ENCODE results near the gene PPP1R1C.
"Not testable (repeated sequence)": the region's sequence is repeated elsewhere in the genome, so short reads cannot be mapped to it uniquely, and the experiment has no call there.

The PPP1R1C gene

DNA sequence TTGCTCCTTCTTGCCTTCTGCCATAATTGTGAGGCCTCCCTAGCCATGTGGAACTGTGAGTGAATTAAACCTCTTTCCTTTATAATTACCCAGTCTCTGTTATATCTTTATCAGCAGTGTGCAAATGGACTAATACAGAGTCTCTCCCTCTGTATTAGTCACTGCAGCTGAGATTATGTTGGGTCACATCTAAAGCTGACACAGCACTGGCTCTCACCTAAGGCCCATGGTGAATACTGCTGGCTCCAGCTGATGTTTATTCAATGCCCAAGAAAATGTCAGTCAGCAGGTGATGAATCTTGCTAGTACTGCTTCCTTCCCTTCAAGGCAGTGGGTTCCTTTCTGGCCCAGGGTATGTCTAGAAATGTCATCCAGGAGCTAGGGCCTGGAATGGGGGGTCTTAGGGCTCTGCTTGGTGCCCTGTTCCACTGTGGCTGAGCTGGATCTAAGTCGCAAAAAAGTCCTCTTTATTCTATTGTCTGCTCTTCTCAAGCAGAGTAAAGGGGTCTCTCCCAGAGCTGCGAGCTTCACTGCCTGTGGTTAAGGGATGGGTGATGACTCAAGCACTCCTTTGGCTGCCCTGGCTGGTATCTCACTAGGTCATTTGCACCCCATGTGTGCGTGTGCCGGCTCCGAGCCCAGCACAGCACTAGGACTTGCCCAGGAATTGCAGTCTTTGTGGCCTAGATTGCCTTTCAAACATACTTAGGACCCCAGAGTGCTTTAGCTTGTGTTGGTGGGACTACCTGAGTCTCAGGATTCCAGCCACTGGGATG, 29.9 kb downstream of the PPP1R1C start:
- no peak for DNase-seq

DNA sequence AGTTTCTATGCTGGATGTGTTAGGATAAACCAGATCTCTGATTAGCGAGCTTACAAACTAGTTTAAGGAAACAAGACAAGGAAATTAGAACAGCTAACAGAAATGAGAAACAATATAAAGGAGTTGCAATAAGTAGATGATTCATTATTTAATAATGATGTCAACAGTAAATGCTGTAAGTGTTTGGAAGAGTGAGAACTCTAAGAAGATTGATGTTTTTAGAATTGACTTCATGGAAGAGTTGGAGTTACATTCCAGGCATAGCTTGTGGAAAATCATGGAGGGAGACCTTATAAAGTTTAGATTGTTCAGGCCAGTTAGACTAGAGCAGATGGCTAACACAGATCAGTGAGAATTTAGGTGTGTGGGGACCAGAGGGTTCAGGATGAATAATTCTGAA, 32.6 kb downstream of the PPP1R1C start:
- no peak for DNase-seq

DNA sequence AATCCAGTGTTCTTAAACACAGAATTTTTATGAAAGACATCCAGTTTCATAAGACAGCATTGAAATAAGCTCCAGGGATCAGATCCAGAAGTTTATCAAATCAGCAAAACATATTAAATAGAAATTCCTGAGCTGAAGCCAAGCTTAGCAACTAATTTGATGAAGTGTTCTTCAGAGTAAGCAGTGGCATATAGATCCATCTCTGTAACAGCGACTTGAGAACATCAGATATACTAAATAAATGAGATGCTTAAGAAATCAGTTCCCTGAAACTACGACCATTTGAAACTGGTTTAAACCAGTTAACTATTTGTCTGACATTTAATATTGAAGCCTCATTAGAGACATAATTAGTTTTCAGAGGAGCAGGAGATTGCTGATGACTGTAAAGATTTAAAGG, 34.1 kb downstream of the PPP1R1C start:
- DNase-seq = no peak

DNA sequence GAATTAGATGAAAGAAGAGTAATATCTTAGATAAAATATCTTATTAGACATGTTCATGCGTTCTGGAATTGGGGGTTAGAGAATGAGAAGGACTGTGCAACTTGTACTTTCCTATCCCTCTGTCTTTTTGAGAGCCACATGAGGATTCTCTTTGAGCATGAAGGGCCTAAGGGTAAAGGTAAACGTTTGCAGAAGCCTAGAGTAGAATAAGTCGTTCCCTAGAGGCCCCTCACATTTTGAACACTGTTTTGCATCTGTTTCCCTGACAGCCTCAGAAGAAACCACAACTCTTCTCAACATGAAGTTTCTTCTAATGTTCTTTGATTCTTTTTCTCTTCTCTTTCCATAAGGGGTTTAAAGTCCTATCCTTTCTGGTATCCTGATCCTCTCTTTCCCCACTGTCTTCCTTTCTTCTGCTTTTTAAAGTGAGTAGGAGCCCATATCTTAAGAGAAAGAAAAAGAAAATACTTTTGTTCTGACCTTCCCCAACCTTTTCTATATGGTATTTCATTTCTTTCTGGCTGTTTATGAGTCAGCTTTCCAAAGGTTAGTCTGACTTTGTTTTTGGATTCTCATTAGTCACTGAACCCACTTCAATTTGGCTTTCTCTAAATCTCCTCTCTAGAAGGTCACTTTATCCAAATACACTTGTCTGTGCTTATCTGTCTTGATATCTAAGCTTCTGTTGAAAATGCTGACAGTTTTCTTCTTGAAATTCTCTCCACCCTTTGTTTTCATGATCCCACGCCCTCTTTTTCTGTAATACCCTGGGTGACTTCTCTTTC, 34.8 kb downstream of the PPP1R1C start:
- peak; percentile 40 for DNase-seq

DNA sequence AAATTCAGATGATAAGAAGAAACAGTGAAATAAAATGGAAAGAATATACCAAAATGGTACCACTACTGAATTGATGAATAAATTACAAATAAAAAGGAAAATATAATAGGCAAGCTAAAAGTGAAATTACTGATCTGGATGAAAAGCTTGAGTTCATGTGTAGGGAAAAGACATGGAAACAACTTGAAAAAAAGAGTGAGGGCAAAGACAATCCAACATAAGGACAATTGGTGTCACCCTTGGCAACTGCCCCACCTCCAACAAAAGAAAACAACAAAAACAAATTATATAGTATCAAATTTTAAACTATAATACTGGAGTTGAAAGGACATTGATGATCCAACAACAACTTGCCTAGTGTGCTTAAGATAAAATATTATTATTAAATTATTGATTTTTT, 37.6 kb downstream of the PPP1R1C start:
- no peak for DNase-seq

DNA sequence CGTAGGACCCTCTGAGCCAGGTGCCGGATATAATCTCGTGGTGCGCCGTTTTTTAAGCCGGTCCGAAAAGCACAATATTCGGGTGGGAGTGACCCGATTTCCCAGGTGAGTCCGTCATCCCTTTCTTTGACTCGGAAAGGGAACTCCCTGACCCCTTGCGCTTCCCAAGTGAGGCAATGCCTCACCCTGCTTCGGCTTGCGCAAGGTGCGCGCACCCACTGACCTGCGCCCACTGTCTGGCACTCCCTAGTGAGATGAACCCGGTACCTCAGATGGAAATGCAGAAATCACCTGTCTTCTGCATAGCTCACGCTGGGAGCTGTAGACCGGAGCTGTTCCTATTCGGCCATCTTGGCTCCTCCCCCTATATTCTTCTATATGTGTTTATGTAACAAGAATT, 45.2 kb downstream of the PPP1R1C start:
- DNase-seq = not testable (repeated sequence)

DNA sequence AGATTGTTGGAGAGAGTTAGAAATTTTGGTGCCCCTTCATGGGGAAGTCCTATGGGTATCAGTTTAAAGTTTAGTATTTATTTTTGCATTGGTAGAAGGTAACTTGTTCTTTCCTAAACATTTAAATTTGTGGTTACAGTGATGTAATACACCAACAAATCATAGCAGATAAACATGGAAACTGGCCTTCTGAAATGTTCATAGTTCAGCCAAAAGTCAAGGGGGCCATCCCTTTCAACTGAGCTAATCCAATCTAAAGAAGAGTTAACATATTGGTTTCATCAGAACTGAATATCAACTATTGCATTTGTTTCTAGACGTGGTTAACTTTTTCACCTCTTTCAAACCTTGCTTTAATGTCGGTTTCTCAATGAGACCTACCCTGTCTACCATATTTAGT, 46.3 kb downstream of the PPP1R1C start:
- DNase-seq = no peak

DNA sequence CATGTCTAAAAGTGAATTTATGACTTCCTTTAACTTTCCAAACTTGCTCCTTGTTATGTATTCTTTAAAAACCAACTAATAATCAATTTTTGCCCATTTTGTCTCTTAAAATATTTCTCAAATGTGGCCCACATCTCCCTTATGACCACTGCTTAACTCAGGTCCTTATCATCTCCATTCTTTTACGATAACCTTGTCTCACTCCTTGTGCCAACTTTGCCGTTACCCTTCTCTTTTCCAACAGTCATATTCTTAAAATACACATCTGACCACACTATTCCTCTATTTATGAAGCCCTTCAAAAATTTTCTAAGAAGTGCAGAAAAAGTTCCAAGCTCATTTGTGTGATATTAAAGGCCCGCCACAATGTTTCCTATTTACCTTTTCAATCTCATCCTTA, 47.8 kb downstream of the PPP1R1C start:
- DNase-seq = no peak

DNA sequence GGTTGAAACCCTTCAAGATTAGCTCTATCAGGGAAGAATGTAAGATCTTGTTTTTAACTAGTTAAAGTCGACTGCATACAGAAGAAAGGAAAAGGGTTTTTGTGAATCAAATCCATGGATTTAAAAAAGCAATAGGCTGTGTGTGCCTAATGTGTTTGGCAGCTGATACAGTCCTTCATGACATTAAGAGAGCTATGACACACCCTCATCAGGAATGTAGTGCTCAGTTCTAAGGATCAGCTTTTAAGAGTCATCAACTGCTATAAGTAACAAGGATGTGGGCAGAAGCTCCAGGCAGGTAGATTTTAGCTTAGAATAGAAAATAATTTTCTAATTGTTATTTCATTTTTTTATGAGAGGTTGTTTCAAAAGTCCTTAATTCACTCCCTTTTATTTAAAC, 52.9 kb downstream of the PPP1R1C start:
- no peak for DNase-seq

DNA sequence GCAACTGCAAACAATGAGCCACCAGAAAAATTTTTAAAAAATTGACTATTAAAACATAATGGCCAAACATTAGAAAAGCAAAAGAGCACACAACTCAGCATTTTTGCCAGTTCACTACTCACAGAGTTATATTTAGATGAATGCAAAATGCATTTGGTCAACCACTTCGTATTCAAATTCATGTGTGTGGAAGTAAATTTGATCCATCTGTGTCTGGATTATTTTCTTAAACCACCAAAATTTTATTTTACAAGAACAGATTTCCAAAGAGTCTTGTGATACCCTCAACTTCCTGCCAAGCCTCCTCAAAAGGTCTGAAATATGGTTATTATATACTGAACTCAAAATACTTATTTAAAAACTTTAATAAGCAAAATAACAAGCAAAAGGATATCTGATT, 57.4 kb downstream of the PPP1R1C start:
- no peak for DNase-seq

DNA sequence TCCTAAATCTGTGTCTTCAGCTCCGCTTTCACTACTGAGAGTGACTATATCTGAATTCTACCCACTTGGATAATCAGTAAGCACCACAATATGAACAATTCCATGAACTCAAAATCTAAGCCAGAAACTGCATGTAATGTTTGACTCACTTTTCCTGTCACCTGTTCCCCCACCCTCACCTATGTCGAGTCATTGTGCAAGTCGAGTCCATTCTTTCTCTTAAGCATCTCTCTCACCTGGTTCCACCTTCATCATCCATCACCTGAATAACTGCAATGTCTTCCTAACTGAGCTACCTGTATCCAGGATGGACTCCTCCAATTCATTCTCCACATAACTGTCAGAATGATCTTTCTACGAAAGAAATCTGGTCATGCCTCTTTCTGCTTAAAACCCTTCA, 58.2 kb downstream of the PPP1R1C start:
- no peak for DNase-seq

DNA sequence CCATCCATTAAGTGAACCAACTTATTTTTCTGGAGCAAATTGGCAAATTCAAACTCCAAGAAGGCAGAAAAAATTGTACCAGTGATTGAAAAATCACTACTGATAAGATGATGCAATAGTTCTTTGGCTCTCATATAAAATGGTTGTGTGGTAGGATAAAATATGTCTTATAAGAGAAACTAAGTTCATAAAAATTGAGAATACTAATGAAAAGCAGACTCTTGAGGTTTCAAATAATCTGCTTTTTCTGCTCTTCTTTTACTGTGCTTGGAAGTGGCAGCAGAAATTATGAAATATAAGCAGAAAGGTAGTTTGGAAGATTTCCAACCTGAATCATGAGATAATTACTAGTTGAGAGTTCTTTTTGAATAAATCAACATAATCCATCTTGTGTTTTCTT, 61.9 kb downstream of the PPP1R1C start:
- no peak for DNase-seq

DNA sequence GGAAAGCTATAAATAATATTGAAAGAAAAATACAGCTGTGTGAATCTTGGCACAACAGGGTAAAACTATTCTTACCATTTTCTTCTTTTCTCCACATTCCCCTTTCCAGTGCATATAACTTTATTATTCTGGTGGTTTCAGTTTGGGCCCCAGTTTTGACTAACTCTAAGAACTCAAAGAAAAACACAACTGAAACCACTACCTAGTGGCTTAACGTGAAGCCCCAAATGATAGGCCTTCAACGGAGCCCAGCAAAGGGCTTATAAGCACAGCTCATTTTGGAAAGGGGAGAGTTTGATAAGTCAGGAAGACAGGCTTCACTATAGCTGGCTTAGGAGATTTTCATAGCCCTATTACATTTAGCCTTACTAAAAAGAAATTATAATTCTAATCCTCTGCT, 62.4 kb downstream of the PPP1R1C start:
- no peak for DNase-seq

DNA sequence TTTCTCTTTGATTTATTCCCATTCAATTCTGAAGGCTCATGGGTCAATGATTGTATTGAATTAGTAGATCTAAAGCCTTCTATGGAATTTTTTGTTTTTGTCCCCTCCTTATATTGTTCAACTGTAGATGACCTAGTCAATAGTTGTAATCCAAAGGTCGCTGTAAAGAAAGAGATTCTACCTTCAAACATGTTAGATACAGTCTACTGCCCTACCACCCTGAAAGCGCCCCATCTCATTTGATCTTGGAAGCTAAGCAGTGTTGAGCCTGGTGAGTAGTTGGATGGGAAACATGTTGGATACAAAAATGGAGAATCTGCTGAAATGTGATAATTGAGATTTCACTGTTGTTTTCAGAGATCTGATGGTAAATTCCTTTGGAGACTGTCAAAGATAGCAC, 63.0 kb downstream of the PPP1R1C start:
- DNase-seq = no peak

DNA sequence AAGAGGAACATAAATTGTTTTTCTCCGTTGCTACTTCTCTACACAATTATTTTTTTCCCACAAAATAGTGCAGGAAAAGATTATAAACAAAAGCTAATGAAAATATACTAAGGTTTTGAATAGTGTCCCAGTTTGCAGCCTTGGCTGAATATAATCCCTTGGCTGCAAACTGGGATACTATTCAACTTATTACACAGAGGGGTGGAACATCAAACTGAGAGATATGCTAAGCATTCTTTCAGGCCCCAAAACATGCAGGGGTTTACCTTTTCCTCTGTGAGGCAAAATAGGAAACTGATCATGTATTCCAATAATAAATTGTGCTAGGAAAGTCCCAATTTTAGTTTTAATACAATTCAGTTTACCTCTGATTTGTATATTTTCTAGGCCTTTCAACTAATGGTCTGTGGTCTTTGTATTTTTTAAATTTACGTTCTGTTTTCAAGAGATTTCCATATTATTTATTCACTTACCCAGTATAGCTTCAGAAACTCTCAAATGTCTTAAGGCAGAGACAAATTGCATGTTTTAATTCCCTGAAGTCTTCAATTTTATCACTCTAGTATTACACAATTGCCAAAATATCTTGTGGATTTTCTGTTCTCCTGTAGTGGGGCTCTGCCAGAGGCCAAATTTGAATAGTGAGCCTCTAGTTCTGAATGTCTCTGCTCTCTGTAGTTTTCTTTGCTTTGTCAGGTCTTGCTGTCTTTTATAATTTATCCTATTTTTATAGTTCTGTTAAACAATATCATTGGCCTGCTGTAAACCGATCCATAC, 63.9 kb downstream of the PPP1R1C start:
- no peak for DNase-seq

DNA sequence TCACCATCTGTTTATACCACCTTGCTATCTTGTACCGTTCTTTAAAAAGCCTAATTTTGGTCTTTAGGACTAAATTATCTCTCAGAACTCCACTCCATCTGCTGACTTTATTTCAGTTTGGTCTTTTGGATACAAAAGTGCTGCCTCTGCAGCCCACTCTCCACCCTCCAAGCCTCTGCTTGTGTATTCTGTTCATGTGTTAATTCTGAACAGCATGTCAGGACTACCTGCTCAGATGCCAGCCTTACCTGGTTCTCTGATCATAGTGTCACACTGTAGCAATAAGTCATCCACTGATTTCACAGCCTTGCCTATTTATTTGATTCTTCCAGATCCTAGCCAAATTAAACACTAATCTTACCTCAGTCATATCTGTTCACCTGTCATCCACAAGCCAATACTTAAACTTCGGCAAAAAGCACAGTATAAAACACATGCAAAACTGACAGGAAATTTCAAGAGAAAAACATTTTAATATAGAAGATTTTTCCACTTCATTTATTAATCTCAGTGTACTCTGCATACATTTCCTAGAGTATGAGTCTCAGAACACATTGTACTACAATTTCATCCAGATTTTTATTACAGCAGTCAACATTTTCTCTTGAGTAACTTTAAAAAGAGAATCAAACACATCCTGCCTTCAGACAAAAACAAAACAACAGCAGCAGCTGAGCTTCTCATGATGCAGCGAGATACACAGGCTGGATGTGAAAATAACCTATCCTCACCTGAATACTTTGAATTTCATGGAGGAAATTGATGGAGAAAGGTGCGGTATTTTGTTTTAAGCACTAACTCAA, 64.9 kb downstream of the PPP1R1C start:
- no peak for DNase-seq

DNA sequence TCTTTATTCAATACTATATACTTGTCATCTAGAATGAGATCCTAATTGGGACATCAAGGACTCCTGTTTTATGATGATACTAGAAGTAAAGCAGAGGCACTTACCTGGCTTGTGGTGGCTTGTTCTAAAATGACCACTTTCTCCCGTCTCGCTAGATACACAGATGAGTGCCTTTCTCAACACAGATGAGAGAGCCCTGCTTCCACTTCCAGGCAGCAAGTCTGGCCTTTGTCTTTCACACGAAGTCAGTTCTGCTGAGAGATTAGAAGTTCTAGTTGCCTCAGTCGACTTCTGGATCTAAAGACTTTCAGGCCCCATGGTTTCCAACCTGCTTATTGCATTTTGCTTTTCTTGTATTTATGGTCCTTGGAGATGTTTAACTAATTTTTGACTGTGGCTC, 70.3 kb downstream of the PPP1R1C start:
- DNase-seq = no peak

DNA sequence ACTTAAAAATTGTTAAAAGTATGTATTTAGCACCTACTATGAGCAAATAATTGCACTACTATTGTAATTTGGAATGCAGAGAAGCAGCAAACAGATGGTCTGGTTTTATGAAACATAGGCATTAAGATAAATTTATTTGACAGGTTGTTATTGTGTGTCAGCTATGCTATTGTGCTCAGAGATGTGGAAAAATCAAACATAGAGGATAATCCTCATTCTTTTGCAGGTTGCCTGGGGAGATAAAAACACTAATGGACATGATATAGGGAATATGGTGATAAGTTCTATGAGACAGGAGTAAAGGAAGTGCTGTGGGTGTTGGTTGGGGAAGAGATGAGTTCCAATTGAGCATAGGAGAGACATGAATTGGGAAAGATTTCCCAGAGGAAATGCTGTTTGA, 71.3 kb downstream of the PPP1R1C start:
- DNase-seq = no peak

DNA sequence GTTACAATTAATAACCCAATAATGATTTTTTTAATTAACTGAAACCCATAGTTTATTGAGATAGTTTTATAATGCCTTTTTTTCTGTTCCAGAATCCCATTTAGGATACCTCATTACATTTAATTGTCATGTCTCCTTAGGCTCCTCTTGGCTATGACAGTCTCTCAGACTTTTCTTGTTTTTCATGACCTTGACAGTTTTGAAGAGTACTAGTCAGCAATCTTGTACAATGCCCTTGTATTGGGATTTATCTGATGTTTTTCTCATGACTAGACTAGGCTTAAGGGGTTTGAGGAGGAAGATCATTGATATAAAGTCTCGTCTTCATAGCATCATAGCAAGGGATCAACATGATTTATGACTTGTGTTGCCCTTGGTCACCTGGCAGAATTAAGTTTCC, 72.4 kb downstream of the PPP1R1C start:
- DNase-seq = no peak

DNA sequence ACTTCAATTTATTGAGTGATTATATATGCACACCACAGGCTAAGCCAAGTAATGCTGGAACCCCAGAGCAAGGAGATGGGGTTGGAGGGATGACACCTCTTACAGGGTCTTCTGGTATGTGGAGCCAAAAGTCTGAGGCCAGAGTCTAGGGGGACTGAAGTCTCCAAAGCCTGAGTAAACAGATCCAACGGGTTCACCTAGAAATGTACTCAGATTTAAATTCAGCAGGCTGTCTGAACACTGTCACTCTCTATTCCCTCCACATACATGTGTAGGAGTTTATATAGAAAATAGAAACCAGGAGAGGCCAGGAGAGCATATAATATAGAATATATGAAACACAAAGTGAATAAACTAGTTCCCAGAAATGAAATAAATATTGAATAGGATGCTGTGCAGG, 76.1 kb downstream of the PPP1R1C start:
- DNase-seq = no peak

DNA sequence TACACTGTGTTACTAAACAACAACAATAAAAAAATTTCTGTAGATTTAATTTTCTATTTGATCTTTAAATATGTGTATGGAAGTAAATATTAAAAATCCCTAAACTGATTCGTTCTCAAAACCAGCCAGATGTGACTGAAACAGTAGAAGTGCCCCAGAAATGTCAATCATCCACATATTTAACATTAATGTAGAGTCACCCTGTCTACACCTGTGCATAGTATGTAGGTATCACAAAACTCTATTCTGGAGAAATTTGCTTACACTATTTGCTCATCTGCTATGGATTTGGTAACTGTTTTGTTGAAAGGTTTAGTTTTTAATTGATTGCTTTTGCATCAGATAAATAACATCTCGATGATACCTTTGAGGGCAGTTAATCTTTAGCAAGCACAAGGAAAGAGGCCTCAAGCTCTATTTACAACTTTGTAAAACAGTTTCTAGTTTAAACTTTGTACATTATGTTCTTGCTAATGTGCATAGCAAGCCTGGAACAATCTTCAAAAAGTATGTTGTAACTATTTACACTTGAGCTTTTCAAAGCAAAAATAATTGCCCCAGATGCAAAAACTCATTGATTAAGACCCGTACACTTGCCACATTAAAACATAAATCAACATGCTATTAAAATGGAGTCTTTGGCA, 76.8 kb downstream of the PPP1R1C start:
- DNase-seq = no peak

DNA sequence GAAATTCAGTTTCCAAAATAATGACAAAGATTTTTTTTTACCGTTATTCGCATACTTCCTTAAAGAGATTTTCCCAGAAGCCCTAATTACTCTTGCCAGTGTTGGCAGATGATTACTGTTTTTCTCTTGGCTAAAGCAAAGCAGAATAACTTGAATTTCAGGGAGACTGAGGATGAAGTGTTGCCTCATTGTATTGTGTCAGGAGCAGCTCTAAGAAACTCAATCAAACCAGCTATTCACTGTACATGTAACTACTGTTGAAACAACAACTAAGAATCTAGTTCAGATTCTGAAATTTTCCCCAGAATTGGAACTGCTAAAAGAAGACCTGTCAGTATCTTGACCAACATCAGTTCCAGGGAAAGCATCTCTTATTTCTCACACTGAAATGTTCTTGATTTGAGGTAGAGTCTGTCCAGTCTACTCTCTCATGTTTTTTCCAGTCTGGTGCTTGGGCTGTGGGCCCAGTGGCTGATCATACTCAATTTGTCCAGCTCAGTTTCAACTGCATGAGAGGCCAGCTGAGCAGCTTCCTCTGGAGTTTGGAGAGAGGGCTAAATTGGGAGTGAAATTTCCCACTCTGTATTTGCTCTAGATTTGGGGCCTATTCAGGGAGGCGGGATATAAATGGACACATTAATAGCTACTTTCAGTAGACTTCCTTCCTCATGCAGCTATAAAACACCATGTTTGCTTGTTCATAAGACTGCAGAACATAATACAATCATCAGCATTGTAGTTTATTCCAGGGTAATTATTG, 78.5 kb downstream of the PPP1R1C start:
- no peak for DNase-seq
